SKM-1 (cell line): Measurements from ENCODE around the gene CTU2.
"Not testable (repeated sequence)": the region's sequence is repeated elsewhere in the genome, so short reads cannot be mapped to it uniquely, and the experiment has no call there.

Source experiments
- DNase-seq: peaks from one replicate; lab custom pipeline; 2025; ENCODE audit not compliant: unreplicated experiment; lab: John Stamatoyannopoulos, UW

The CTU2 gene

DNA sequence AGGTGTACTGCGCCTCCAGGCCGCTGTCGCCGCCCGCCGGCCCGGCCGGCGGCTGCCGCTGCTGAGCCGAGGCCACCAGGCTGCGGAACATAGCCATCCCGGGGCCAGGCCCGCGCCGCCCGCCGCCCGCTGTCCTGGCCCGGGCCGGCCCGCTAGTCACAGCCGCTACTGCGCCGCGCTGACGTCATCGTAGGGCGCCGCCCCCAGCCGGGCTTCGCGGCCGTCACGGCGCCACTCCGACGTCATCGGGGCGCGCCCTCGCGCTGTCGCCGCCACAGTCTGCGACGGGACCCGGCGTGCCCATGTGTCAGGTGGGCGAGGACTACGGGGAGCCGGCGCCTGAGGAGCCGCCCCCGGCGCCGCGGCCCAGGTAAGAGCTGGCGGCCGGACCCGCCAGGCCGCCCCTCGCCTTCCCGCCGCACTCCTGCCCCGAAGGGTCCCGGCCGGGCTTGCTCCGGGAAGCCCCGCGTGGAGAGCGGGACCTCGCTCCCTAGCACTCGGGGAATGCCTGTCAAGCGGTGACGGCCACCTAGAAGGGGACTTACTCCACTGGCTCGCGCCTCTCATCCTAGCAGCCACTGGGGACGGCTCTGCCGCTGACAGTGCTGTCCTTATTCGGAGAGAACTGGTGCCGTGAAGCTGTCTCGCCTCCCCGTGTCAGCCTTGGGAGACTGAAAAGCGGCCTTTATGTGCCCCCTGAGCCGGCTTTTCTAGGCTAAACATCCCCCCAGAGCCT is at the start of gene CTU2, which contains the start of gene RNF166:
TSS of gene CTU2 (plus strand) at position 275 of the 736 bp plus-strand sequence. CDS start at position 303, 28 bp downstream.
TSS of gene RNF166 (minus strand) at position 180 of the 736 bp plus-strand sequence. CDS start at position 97, 83 bp downstream.
- DNase-seq, result peak; percentile 61

DNA sequence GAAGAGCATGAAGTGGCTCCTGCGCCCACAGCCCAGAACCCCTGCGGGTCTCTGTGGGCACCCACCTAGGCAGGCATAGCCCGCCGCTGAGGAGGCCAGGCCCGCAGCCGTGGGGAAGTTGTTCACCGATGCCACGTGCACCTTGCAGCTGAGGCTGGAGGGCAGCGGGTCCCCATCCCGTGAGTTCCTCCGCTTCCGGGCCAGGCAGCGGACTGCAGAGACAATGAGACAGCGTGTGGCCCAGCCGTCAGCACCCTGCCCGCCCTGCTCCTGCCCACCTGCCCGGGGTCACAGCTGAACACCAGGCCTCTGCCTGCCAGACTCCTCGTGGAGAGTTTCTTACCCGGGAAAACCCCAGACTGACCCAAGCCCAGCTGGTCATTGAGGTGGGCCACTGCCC is 48.9 kb upstream of the CTU2 start:
- DNase-seq, result no peak

DNA sequence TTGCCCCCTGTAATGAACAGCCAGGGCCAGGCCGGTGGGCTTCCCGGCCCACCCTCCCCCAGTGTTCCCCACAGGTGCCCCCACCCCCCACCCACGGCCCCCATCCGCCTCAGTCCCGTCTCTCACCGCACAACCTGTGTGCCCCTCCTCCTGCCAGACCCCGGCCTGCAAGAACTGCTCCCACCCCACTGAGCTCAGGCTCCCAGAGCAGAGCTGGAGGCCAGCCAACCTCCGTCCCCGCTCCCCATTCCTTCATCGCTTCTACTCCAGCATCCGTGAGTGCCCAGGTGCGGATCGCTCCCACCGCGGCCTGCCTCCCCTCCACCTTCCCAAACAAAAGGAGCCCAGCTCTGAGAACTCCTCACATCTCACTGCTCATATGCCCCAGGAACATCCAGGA is 47.6 kb upstream of the CTU2 start:
- DNase-seq, result no peak

DNA sequence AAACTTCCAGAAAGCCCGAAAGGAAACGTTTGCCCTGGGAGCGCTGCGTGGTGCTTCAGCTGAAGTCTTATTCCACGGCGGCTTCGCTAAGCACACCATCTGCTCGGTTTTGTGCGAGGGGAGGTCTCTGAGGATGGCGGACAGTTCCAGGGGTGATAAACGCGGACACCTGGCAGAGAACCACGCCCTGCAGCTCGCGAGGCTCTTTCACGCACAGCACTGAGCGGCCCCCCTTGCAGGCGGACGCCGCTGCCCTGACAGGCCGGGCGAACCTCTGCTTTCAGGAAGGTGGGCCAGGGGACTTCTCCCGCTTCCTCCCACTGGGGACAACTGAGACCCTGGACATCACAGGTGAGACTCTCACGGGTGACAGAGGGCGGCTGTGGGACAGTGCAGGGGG is 47.1 kb upstream of the CTU2 start:
- no peak for DNase-seq

GRCh38 chr16:88661468-88661867 is 44.8 kb upstream of the CTU2 start:
- no peak for DNase-seq

GRCh38 chr16:88662222-88662842 is 44.0 kb upstream of the CTU2 start:
- DNase-seq, result no peak

GRCh38 chr16:88662843-88663606 is 43.3 kb upstream of the CTU2 start, which contains the start of gene MVD:
MVD (minus strand) TSS chr16:88663091; CDS start chr16:88663080, 11 bp downstream.
- peak; percentile 92 for DNase-seq

DNA sequence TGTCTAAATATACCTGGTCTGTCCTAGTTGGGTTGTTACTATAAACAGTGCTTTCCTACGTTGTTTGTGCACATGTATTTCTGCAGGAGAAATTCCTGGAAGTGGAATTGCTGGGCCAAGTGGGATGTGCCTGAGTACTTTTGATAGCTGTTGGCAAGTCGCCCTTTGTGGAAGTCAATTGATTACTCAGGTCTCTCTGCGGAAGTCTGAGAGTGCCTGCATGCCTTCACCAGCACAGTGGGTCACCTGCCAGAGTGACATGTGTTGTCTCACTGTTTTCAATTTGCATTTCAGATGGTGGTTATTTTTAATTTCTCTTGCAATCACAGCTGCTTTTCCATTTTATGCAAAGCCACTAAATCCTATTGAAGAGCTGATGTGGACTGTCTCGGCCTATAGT is 41.2 kb upstream of the CTU2 start:
- no peak for DNase-seq

GRCh38 chr16:88665570-88665969 is 40.7 kb upstream of the CTU2 start:
- DNase-seq, result no peak

GRCh38 chr16:88667461-88667860 is 38.8 kb upstream of the CTU2 start:
- no peak for DNase-seq

GRCh38 chr16:88669493-88669892 is 36.8 kb upstream of the CTU2 start:
- DNase-seq, result not testable (repeated sequence)

GRCh38 chr16:88669980-88670379 is 36.3 kb upstream of the CTU2 start:
- no peak for DNase-seq

DNA sequence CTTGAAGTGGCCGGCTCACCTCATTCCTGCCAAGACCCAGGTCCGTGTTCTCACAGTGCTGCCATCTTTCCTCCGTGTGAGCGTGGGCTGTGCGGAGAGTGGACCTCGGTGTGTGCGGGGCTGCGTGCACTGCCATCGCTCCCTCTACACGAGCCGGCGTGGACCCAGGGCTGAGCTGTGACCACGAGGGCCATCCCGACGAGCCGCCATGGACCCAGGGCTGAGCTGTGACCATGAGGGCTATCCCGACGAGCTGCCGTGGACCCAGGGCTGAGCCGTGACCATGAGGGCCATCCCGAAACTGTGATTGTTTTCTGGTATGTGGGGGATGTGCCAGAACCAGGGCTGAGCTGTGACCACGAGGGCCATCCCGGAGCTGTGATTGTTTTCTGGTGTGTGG is 34.5 kb upstream of the CTU2 start:
- no peak for DNase-seq

- no peak for DNase-seq
Measured at GRCh38 chr16:88672776-88673175, 33.5 kb upstream of the CTU2 start.

GRCh38 chr16:88673716-88674379 is 32.5 kb upstream of the CTU2 start:
- no peak for DNase-seq

DNA sequence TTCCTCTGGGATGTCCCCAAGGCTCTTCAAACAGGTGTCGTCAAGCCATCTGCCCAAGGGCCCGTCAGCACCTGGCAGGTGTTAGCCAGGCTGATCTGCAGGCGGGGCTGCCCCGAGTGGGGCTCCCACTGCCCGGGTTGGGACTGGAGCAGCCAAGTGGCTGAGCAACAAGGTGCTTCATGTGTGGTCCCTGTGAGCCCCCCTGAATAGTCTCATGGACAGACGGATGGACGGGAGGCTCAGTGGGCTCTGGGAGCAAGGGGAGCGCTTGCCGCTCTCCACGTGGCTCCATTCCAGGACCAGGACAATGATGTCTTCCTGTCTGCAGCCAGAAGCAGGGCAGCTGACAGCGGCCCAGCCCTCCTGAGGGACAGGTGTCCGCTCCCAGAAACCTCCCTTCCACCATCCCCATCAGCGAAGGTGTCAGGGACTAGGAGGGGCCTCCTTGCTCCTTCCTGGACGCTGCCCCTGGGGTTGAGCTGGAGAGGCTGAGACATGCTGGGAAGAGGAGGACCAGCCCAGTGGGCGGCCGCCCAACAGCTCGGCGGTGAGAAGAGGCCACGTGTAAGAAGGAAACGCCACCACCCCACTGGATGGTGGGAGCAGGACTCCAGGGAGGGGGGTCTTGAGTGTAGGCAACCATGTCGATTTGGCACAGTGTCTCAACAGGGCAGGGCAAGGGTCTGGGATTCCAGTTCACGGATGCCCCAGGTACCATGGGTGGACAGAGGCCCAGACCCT is 29.6 kb upstream of the CTU2 start:
- no peak for DNase-seq

- DNase-seq, result no peak
Measured at GRCh38 chr16:88677721-88678120, 28.6 kb upstream of the CTU2 start.

GRCh38 chr16:88678224-88678979 is 27.9 kb upstream of the CTU2 start:
- DNase-seq, result no peak

DNA sequence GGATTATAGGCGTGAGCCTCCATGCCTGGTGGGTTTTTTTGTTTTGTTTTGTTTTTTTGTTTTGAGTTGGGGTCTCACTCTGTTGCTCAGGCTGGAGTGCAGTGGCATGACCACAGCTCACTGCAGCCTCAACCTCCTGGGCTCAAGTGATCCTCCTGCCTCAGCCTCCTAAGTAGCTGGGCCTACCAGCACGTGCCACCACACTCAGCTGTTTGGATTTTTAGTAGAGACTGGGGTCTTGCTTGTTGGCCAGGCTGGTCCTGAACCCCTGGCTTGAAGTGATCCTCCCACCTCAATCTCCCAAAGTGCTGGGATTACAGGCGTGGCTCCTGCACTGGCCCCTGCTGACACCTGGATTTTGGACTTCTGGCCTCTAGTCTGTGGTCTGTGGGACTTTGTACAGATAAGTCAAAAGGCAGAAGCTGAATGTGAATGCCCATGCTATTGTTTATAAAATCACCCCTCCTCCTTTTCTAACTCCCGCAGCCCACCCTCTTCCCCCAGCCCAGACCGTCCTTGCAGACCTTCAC is 25.7 kb upstream of the CTU2 start:
- DNase-seq, result no peak
